ENCODE measurements around the gene R3HDM4. TPM values are rescaled to one million over a fixed set of nuclear protein-coding genes. Genes with fewer than 3 reads are reported as not detected.

Gene R3HDM4
- total and polyA plus RNA-seq, 2 donors from 2014 or later = 47.4 to 71.4 TPM

GRCh38 chr19:896999-897398, 16.0 kb downstream of the R3HDM4 start:
- Histone ChIP-seq H3K36me3 (ENCODE audit: control insufficient read depth in 2 of 3, insufficient read depth in 3 of 3, low read length in 3 of 3) (no peaks in the 10 kb centered on the region), H3K27me3 (ENCODE audit: control insufficient read depth, insufficient read depth, low read length) (no peaks in the 10 kb centered on the region), H3K4me1 (ENCODE audit: control insufficient read depth in 2 of 3, insufficient read depth in 2 of 3, low read depth in 1 of 3, low read length in 3 of 3) (no peaks in the 10 kb centered on the region), H3K27ac (ENCODE audit: low read depth in 2 of 2, low read length in 2 of 2) (no peak overlapping the region), H3K9me3 (ENCODE audit: control insufficient read depth in 2 of 3, insufficient read depth in 1 of 3, low read length in 3 of 3) (no peaks in the 10 kb centered on the region), H3K9ac (ENCODE audit: low read length in 3 of 3) (no peak overlapping the region), H3K4me3 (ENCODE audit: low read length in 3 of 3) (no peak overlapping the region)
- DNase-seq = no peak
- TF ChIP-seq, protein P1, sequence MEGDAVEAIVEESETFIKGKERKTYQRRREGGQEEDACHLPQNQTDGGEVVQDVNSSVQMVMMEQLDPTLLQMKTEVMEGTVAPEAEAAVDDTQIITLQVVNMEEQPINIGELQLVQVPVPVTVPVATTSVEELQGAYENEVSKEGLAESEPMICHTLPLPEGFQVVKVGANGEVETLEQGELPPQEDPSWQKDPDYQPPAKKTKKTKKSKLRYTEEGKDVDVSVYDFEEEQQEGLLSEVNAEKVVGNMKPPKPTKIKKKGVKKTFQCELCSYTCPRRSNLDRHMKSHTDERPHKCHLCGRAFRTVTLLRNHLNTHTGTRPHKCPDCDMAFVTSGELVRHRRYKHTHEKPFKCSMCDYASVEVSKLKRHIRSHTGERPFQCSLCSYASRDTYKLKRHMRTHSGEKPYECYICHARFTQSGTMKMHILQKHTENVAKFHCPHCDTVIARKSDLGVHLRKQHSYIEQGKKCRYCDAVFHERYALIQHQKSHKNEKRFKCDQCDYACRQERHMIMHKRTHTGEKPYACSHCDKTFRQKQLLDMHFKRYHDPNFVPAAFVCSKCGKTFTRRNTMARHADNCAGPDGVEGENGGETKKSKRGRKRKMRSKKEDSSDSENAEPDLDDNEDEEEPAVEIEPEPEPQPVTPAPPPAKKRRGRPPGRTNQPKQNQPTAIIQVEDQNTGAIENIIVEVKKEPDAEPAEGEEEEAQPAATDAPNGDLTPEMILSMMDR (IDR thresholded peaks at IDR 0.05; ENCODE audit: borderline replicate concordance, extremely low read depth, insufficient read depth) = no peak
- FAIRE-seq = no peak
- intact Hi-C loops (cut with DNase I) = no loop called here

- H3K36me3 ChIP-seq (ENCODE audit: control insufficient read depth in 2 of 3, insufficient read depth in 3 of 3, low read length in 3 of 3) = no peaks in the 10 kb centered on the region
- H3K4me3 ChIP-seq (ENCODE audit: low read length in 3 of 3) = no peak overlapping the region
- intact Hi-C loops (cut with DNase I) = no loop called here
- H3K4me1 ChIP-seq (ENCODE audit: control insufficient read depth in 2 of 3, insufficient read depth in 2 of 3, low read depth in 1 of 3, low read length in 3 of 3) = peaks cover 0 to 2% (median 0%) of the 10 kb centered on the region in 3 donors
- no peaks in the 10 kb centered on the region for H3K27me3 ChIP-seq (ENCODE audit: control insufficient read depth, insufficient read depth, low read length)
- H3K27ac ChIP-seq (ENCODE audit: low read depth in 2 of 2, low read length in 2 of 2) = no peak overlapping the region
- no peaks in the 10 kb centered on the region for H3K9me3 ChIP-seq (ENCODE audit: control insufficient read depth in 2 of 3, insufficient read depth in 1 of 3, low read length in 3 of 3)
- no peak overlapping the region for H3K9ac ChIP-seq (ENCODE audit: low read length in 3 of 3)
- TF ChIP-seq, protein P1 (IDR thresholded peaks at IDR 0.05; ENCODE audit: borderline replicate concordance, extremely low read depth, insufficient read depth) = no peak
- FAIRE-seq = no peak
- DNase-seq = no peak
These were observed 16.6 kb downstream of the R3HDM4 start for GRCh38 chr19:896434-896833.

DNA sequence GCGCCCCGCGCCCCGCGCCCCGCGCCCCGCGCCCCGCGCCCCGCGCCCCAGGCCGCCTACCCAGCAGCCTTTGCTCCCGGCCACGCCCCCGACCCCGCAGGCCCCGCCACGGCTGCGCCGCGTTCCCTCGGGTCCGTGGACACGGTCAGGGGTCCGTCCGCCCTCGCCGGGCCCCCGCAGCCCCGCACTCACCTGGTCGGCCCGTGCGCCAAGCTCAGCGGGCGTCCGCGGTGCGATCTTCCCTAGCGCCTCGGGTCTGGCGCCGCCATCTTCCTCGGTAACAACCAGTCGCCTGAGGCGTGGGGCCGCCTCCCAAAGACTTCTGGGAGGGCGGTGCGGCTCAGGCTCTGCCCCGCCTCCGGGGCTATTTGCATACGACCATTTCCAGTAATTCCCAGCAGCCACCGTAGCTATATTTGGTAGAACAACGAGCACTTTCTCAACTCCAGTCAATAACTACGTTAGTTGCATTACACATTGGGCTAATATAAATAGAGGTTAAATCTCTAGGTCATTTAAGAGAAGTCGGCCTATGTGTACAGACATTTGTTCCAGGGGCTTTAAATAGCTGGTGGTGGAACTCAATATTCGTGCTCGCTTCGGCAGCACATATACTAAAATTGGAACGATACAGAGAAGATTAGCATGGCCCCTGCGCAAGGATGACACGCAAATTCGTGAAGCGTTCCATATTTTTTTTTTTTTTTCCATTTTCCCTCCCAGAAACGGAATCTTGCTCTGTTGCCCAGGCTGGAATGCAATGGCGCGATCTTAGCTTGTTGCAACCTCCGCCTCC, 19.9 kb downstream of the R3HDM4 start, which contains the start of the genes MED16 and RNU6-9:
TSS of gene MED16 (minus strand) at position 294 of the 796 bp plus-strand sequence. CDS start 2,056 bp downstream, outside the sequence.
TSS of gene RNU6-9 (plus strand) at position 591 of the 796 bp plus-strand sequence.
- no peaks in the 10 kb centered on the region for H3K27me3 ChIP-seq (ENCODE audit: control insufficient read depth, insufficient read depth, low read length)
- H3K36me3 ChIP-seq (ENCODE audit: control insufficient read depth in 2 of 3, insufficient read depth in 3 of 3, low read length in 3 of 3) = peaks cover 0 to 4% (median 3%) of the 10 kb centered on the region in 3 donors
- FAIRE-seq (peak; percentile 51), DNase-seq (peak; percentile 94 to 97 (median 97))
- peak within 1 kb of the TSS; percentile 61 to 73 (median 67) for H3K9ac ChIP-seq (ENCODE audit: low read length in 3 of 3)
- peaks cover 0 to 2% (median 0%) of the 10 kb centered on the region in 3 donors for H3K4me1 ChIP-seq (ENCODE audit: control insufficient read depth in 2 of 3, insufficient read depth in 2 of 3, low read depth in 1 of 3, low read length in 3 of 3)
- peak within 1 kb of the TSS; percentile 91 to 98 for H3K27ac ChIP-seq (ENCODE audit: low read depth in 2 of 2, low read length in 2 of 2)
- intact Hi-C loops (cut with DNase I) = no loop called here
- no peaks in the 10 kb centered on the region for H3K9me3 ChIP-seq (ENCODE audit: control insufficient read depth in 2 of 3, insufficient read depth in 1 of 3, low read length in 3 of 3)
- H3K4me3 ChIP-seq (ENCODE audit: low read length in 3 of 3) = peak within 1 kb of the TSS; percentile 61 to 81 (median 69)
- TF ChIP-seq, protein P1 (IDR thresholded peaks at IDR 0.05; ENCODE audit: borderline replicate concordance, extremely low read depth, insufficient read depth) = no peak
